H1 (cell line): ENCODE measurements around the gene ILKAP. TPM values are rescaled to one million over a fixed set of nuclear protein-coding genes. Genes with fewer than 3 reads are reported as not detected.

Experiments used
- ATF2 ChIP-seq: IDR thresholded peaks from 2 replicates; pipeline ENCODE4 v1.6.1; 2012; ENCODE audit warnings: low read length, inconsistent platforms
- NRF1 ChIP-seq: IDR thresholded peaks from 2 replicates; pipeline ENCODE4 v1.6.1; 2011; ENCODE audit warnings: mild to moderate bottlenecking, low read depth, low read length, improper control_type of control experiment
- RNF2 ChIP-seq: fragments of 200-900, 300-1000 bp; sonication (generic); IDR thresholded peaks from 2 replicates; pipeline ENCODE4 v1.7.1; 2016; ENCODE audit warnings: borderline replicate concordance, low read depth, mild to moderate bottlenecking, antibody characterized with exemption, low read length; ENCODE audit not compliant: poor library complexity, severe bottlenecking; ENCODE audit errors: missing control alignments
- SP2 ChIP-seq: IDR thresholded peaks from 2 replicates; pipeline ENCODE4 v1.6.1; 2012; ENCODE audit warnings: mild to moderate bottlenecking, low read length, inconsistent platforms
- TAF1 ChIP-seq: IDR thresholded peaks from 2 replicates; pipeline ENCODE4 v1.6.1; 2011; ENCODE audit warnings: mild to moderate bottlenecking, low read depth, low read length
- polyA plus RNA-seq, 7 experiments: library from polyadenylated mRNA; depleted of rRNA in 3 of 7; stranded (reverse) in 5 of 7; unstranded in 2 of 7; fragments of >200 nt in 5 of 7; fragments of 200-250 nt in 2 of 7; gene quantifications; 1 replicate in 5 of 7; 2 replicates in 1 of 7; 4 replicates in 1 of 7; pipeline versions ENCODE4 v1.2.1 to v1.2.3, GENCODE V29; 2011 to 2013; ENCODE audit warnings: missing spikeins in 2 of 7, mixed read lengths in 2 of 7
- total RNA-seq: library from RNA; stranded (reverse); fragmentation: NEBNext Ultra II Directional; extraction: Animal tissue kit (Norgen Biotek cat#: 25700); gene quantifications from 2 replicates; pipeline ENCODE4 v1.2.1, GENCODE V29; 2021

The ILKAP gene
- total and polyA plus RNA-seq, 2 of the 8 experiments (the other 6 are each of a cell fraction or from before 2014, with no cell fraction given): 23.5 to 33.8 TPM

- TF ChIP-seq NRF1 (no peak), ATF2 (no peak), SP2 (no peak), RNF2 (no peak), TAF1 (no peak)
Observed at GRCh38 chr2:238244151-238244550, 40.7 kb upstream of the ILKAP start (continued).
